Smooth muscle cell of the umbilical artery (primary cell): ENCODE results near the gene COL10A1. TPM values are rescaled to one million over a fixed set of nuclear protein-coding genes. Genes with fewer than 3 reads are reported as not detected.

ENCODE experiments used
- total RNA-seq: library from RNA; depleted of rRNA; stranded (reverse); fragments of >200 nt; gene quantifications from 2 replicates; pipeline ENCODE4 v1.2.3, GENCODE V29; 2014

Gene COL10A1
- 0.05 and 0.30 TPM in 2 replicates for total RNA-seq

DNA sequence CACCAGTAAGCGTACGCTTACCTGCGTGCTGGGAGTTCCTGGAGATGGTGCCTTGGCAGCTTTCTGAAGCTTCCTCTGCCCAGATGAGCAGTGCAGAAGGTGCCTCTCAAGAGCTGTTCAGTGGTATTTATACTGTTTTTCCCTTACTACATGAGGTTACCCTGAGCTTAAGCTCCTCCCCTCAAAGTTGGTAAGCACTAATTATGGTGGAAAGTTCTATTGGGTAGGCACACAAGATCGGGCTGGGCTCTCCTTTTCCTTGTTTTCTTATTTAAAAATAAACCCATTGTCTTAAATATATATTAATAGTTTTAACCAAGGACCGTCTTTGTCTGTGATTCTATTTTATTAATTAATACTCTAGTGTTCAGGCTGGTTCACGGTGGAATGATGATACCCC, at the start of gene COL10A1:
Gene COL10A1 (minus strand): TSS at position 101 of the 400 bp plus-strand sequence. CDS start 640 bp downstream, outside the sequence.

DNA sequence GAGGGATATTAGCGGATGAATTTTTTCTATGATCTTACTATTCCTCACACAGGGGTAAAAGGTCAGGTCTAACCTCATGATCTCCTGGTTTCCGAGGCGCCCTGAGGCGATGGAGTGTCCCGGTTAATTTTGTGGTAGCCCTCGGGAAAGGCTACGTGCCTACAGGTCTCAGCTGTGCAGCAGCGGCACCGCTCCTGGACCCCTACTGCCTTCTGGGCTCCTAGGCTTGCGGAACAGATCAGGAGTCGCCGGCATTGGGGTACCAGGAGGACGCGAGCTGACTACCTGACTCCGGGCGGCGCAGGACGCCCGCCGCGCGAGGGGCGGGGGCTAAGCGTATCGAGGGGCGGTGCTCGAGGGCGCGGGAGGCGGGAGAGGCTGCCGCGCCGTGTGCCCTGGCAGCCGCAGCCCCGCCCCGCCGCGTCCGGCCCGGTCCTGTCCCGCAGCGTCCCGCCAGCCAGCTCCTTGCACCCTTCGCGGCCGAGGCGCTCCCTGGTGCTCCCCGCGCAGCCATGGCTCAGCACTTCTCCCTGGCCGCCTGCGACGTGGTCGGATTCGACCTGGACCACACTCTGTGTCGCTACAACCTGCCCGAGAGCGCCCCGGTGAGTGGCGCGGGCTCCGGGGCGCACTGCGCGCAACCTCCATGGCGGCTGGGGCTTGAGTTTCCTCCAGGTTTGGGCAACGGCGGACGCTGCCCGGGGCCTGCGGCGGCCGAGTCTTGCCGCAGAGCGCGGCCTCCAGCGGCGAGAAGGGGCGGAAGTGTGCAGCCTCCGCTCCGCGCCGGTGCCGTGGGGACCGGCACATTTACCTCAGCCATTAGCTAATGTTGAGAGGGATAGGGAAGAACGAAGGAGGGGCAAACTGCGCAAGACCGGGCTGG, 25.3 kb downstream of the COL10A1 start, which contains the start of gene NT5DC1:
Gene NT5DC1 (plus strand): TSS at position 435 of the 883 bp plus-strand sequence. CDS start 78 bp downstream, at position 513.

Other genes with a start within 250 kb of the COL10A1 start
- gene FRK, start 65.2 kb downstream of the COL10A1 start, total RNA-seq = 0.09 and 0.30 TPM in 2 replicates
- 8.3 and 9.9 TPM in 2 replicates for gene NT5DC1, start 25.3 kb downstream of the COL10A1 start, total RNA-seq
- 8.3 and 9.0 TPM in 2 replicates for gene TSPYL4, start 127.9 kb upstream of the COL10A1 start, total RNA-seq
- 66.2 and 71.3 TPM in 2 replicates for gene TSPYL1, start 153.8 kb upstream of the COL10A1 start, total RNA-seq
- gene DSE, start 244.8 kb upstream of the COL10A1 start, total RNA-seq = 199 and 230 TPM in 2 replicates